DND-41 (cell line): Measurements from ENCODE around the gene RIPOR3.

ENCODE experiments used
- ATAC-seq: fragments of 200-7000 bp; cut with Tn5 transposase; 3 replicates; pipeline ENCODE4 v1.9.1; 2021; ENCODE audit warnings: low read depth; ENCODE audit not compliant: insufficient read depth
- DNase-seq: peaks from one replicate; pipeline ENCODE4 v3.0.0-alpha.2; 2020
- H2AFZ ChIP-seq: 2 replicates; pipeline ENCODE4 v1.6.0; 2012; ENCODE audit warnings: low read depth, low read length
- H3K27ac ChIP-seq: 2 replicates; pipeline ENCODE4 v1.5.1; 2012; ENCODE audit warnings: low read length, inconsistent platforms
- H3K27me3 ChIP-seq: fragments of 200-600 bp; sonication (generic); 2 replicates; pipeline ENCODE4 v1.6.0; 2012; ENCODE audit warnings: low read length, mild to moderate bottlenecking, inconsistent platforms; ENCODE audit not compliant: insufficient read depth, poor library complexity
- H3K36me3 ChIP-seq: 2 replicates; pipeline ENCODE4 v1.5.1; 2012; ENCODE audit warnings: low read length, inconsistent platforms; ENCODE audit not compliant: insufficient read depth
- H3K4me1 ChIP-seq: 2 replicates; pipeline ENCODE4 v1.5.1; 2012; ENCODE audit warnings: mild to moderate bottlenecking, low read length; ENCODE audit not compliant: insufficient read depth
- H3K4me2 ChIP-seq: 2 replicates; pipeline ENCODE4 v1.6.0; 2012; ENCODE audit warnings: mild to moderate bottlenecking, moderate library complexity, low read length, inconsistent platforms; ENCODE audit not compliant: insufficient read depth
- H3K4me3 ChIP-seq, 2 experiments: fragments of 200-600 bp in 1 of 2; shearing (Covaris generic) in 1 of 2; 2 replicates each; pipeline ENCODE4 v1.5.1; 2012 to 2016; ENCODE audit warnings: inconsistent platforms in 2 of 2, low read length in 2 of 2, mild to moderate bottlenecking in 2 of 2, low read depth in 1 of 2, moderate library complexity in 1 of 2
- H3K79me2 ChIP-seq: 2 replicates; pipeline ENCODE4 v1.6.0; 2012; ENCODE audit warnings: low read length, inconsistent platforms; ENCODE audit not compliant: insufficient read depth
- H3K9ac ChIP-seq: 2 replicates; pipeline ENCODE4 v1.6.0; 2012; ENCODE audit warnings: low read depth, mild to moderate bottlenecking, inconsistent platforms, low read length, moderate library complexity
- H3K9me3 ChIP-seq: 2 replicates; pipeline ENCODE4 v1.5.1; 2012; ENCODE audit warnings: low read length, moderate library complexity, mild to moderate bottlenecking, inconsistent platforms; ENCODE audit not compliant: insufficient read depth, severe bottlenecking
- H4K20me1 ChIP-seq: 2 replicates; pipeline ENCODE4 v1.6.0; 2012; ENCODE audit warnings: low read length; ENCODE audit not compliant: insufficient read depth
- EZH2 ChIP-seq: IDR thresholded peaks from 3 replicates; pipeline ENCODE4 v1.6.1; 2012; ENCODE audit warnings: borderline replicate concordance, low read depth, mild to moderate bottlenecking, moderate library complexity, low read length, inconsistent platforms; ENCODE audit not compliant: severe bottlenecking
- TF ChIP-seq, protein P1 (sequence below): IDR thresholded peaks from 2 replicates; pipeline ENCODE4 v1.5.1; 2012; ENCODE audit warnings: borderline replicate concordance, low read length, moderate library complexity, mild to moderate bottlenecking; ENCODE audit not compliant: poor library complexity, severe bottlenecking; ENCODE audit errors: extremely low read depth

Gene RIPOR3

GRCh38 chr20:50630578-50631263 lies 60.6 kb downstream of the RIPOR3 start:
- Histone ChIP-seq H3K4me1 (no peaks in the 10 kb centered on the region; the same call in 1 of the 2 replicates), H3K4me3 (no peak overlapping the region), H3K4me2 (no peak overlapping the region), H3K27ac (no peak overlapping the region), H3K36me3 (no peaks in the 10 kb centered on the region), H3K9me3 (no peaks in the 10 kb centered on the region), H3K79me2 (no peaks in the 10 kb centered on the region), H4K20me1 (peaks cover 16% of the 10 kb centered on the region), H3K9ac (no peak overlapping the region), H2AFZ (no peak overlapping the region), H3K27me3 (peaks cover 2% of the 10 kb centered on the region)
- TF ChIP-seq, protein P1, sequence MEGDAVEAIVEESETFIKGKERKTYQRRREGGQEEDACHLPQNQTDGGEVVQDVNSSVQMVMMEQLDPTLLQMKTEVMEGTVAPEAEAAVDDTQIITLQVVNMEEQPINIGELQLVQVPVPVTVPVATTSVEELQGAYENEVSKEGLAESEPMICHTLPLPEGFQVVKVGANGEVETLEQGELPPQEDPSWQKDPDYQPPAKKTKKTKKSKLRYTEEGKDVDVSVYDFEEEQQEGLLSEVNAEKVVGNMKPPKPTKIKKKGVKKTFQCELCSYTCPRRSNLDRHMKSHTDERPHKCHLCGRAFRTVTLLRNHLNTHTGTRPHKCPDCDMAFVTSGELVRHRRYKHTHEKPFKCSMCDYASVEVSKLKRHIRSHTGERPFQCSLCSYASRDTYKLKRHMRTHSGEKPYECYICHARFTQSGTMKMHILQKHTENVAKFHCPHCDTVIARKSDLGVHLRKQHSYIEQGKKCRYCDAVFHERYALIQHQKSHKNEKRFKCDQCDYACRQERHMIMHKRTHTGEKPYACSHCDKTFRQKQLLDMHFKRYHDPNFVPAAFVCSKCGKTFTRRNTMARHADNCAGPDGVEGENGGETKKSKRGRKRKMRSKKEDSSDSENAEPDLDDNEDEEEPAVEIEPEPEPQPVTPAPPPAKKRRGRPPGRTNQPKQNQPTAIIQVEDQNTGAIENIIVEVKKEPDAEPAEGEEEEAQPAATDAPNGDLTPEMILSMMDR: no peak
- TF ChIP-seq EZH2: no peak
- ATAC-seq: no peak
- DNase-seq: no peak

DNA sequence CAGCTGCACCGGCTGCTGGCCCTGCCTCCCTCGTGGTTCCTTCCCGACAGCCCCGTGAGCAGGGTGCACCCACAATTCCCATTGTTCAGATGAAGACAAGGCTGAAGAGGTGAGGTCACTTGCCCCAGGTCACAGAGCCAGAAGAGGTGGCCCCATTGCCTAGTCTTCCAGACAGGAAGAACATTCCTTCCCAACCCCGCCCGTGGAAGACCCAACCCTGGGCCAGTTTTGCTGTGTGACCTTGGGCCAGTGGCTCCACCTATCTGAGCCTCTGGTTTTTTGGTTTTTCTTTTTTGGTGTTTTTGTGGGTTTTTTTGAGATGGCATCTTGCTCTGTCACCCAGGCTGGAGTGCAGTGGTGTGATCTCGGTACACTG lies 61.7 kb downstream of the RIPOR3 start:
- ATAC-seq: no peak
- Histone ChIP-seq H3K9ac (no peak overlapping the region), H2AFZ (no peak overlapping the region), H3K27me3 (peaks cover 2% of the 10 kb centered on the region), H3K4me1 (no peaks in the 10 kb centered on the region; the same call in 1 of the 2 replicates), H3K27ac (no peak overlapping the region), H4K20me1 (peaks cover 16% of the 10 kb centered on the region), H3K36me3 (no peaks in the 10 kb centered on the region), H3K4me2 (no peak overlapping the region), H3K9me3 (no peaks in the 10 kb centered on the region), H3K79me2 (no peaks in the 10 kb centered on the region), H3K4me3 (no peak overlapping the region)
- DNase-seq: no peak
- no peak for TF ChIP-seq EZH2
- TF ChIP-seq, protein P1: no peak

DNA sequence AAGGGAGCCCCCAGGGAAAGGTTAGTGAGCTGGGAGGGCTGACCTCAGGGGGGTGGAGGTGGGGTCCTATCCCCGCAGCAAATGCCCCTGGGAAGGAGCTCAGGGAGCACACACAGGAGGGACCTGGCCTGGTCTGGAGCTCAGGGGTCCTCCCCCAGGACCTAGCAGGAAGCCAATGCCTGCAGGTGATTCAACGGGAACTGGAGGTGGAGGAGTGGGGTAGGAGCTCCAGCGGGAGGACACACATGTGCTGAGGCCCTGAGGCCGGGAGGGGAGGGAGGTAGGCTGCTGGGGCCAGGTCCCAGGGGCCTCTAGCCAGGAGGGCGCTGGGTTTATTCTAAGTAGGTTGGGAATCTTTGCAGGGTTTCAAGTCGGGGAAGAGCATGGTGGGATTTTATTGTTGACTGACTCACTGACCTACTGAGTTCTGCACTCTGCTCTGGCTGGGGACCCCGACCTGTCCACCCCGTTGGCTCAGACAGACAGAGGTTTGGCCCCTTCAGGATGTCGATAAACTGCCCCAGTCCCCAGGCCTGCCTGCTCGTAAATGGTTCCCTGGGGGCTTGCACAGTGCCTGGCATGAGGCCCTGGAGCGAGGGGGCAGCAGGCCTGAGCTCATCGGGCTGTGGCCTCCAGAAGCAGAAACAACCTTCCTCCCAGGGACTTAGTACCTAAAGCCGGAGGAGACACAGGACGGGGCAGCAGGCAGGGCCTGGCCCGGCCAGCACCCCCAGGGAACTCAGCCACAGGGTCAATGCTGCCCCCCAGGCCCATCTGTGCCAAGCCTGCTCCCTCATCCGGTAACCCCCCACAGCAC lies 62.3 kb downstream of the RIPOR3 start:
- Histone ChIP-seq H4K20me1 (peaks cover 12% of the 10 kb centered on the region), H3K4me1 (no peaks in the 10 kb centered on the region; the same call in 1 of the 2 replicates), H3K27ac (no peak overlapping the region), H3K9ac (no peak overlapping the region), H3K4me3 (no peak overlapping the region), H3K79me2 (no peaks in the 10 kb centered on the region), H3K36me3 (no peaks in the 10 kb centered on the region), H3K4me2 (no peak overlapping the region), H3K27me3 (peaks cover 2% of the 10 kb centered on the region), H3K9me3 (no peaks in the 10 kb centered on the region), H2AFZ (no peak overlapping the region)
- ATAC-seq (no peak), DNase-seq (no peak)
- TF ChIP-seq, protein P1: no peak
